Measurements from ENCODE around the gene MRM2. TPM values are rescaled to one million over a fixed set of nuclear protein-coding genes. Genes with fewer than 3 reads are reported as not detected.

The MRM2 gene
- total RNA-seq, 1 donor from 2014 or later: 19.1 TPM

- DNase-seq (ENCODE audit: low spot score): no peak
- H3K4me1 Mint-ChIP-seq (ENCODE audit: unreplicated experiment): no peaks in the 10 kb centered on the region
- H3K9me3 Mint-ChIP-seq (ENCODE audit: unreplicated experiment): no peaks in the 10 kb centered on the region
- H3K27ac Mint-ChIP-seq (ENCODE audit: unreplicated experiment): no peak overlapping the region
- no peak for TF ChIP-seq CTCF (IDR thresholded peaks at IDR 0.05; ENCODE audit: unreplicated experiment)
- H3K4me3 Mint-ChIP-seq (ENCODE audit: unreplicated experiment): no peak overlapping the region
- H3K27me3 Mint-ChIP-seq (ENCODE audit: unreplicated experiment): peaks cover 9% of the 10 kb centered on the region
- peaks cover 25% of the 10 kb centered on the region for H3K36me3 Mint-ChIP-seq (ENCODE audit: low read depth, unreplicated experiment)
These were observed 45.3 kb downstream of the MRM2 start for GRCh38 chr7:2196381-2197378.

GRCh38 chr7:2195400-2196246 is 46.4 kb downstream of the MRM2 start:
- no peak overlapping the region for H3K4me3 Mint-ChIP-seq (ENCODE audit: unreplicated experiment)
- H3K27me3 Mint-ChIP-seq (ENCODE audit: unreplicated experiment): peaks cover 9% of the 10 kb centered on the region
- no peak for TF ChIP-seq CTCF (IDR thresholded peaks at IDR 0.05; ENCODE audit: unreplicated experiment)
- H3K9me3 Mint-ChIP-seq (ENCODE audit: unreplicated experiment): no peaks in the 10 kb centered on the region
- no peak overlapping the region for H3K27ac Mint-ChIP-seq (ENCODE audit: unreplicated experiment)
- no peak for DNase-seq (ENCODE audit: low spot score)
- peaks cover 25% of the 10 kb centered on the region for H3K36me3 Mint-ChIP-seq (ENCODE audit: low read depth, unreplicated experiment)
- no peaks in the 10 kb centered on the region for H3K4me1 Mint-ChIP-seq (ENCODE audit: unreplicated experiment)

- Mint-ChIP-seq H3K4me1 (ENCODE audit: unreplicated experiment) (no peaks in the 10 kb centered on the region), H3K27me3 (ENCODE audit: unreplicated experiment) (peaks cover 4% of the 10 kb centered on the region), H3K36me3 (ENCODE audit: low read depth, unreplicated experiment) (peaks cover 33% of the 10 kb centered on the region), H3K9me3 (ENCODE audit: unreplicated experiment) (no peaks in the 10 kb centered on the region), H3K27ac (ENCODE audit: unreplicated experiment) (no peak overlapping the region), H3K4me3 (ENCODE audit: unreplicated experiment) (no peak overlapping the region)
- no peak for TF ChIP-seq CTCF (IDR thresholded peaks at IDR 0.05; ENCODE audit: unreplicated experiment)
- DNase-seq (ENCODE audit: low spot score): no peak
These were observed 48.3 kb downstream of the MRM2 start for GRCh38 chr7:2193575-2194305.

- H3K9me3 Mint-ChIP-seq (ENCODE audit: unreplicated experiment): no peaks in the 10 kb centered on the region
- no peak overlapping the region for H3K27ac Mint-ChIP-seq (ENCODE audit: unreplicated experiment)
- no peaks in the 10 kb centered on the region for H3K4me1 Mint-ChIP-seq (ENCODE audit: unreplicated experiment)
- H3K27me3 Mint-ChIP-seq (ENCODE audit: unreplicated experiment): peaks cover 4% of the 10 kb centered on the region
- no peak for DNase-seq (ENCODE audit: low spot score)
- no peak for TF ChIP-seq CTCF (IDR thresholded peaks at IDR 0.05; ENCODE audit: unreplicated experiment)
- peaks cover 39% of the 10 kb centered on the region for H3K36me3 Mint-ChIP-seq (ENCODE audit: low read depth, unreplicated experiment)
- H3K4me3 Mint-ChIP-seq (ENCODE audit: unreplicated experiment): no peak overlapping the region
These were observed 49.0 kb downstream of the MRM2 start for GRCh38 chr7:2192831-2193534.
